Measurements from ENCODE around the gene UGT8.

- TF ChIP-seq, protein P1, sequence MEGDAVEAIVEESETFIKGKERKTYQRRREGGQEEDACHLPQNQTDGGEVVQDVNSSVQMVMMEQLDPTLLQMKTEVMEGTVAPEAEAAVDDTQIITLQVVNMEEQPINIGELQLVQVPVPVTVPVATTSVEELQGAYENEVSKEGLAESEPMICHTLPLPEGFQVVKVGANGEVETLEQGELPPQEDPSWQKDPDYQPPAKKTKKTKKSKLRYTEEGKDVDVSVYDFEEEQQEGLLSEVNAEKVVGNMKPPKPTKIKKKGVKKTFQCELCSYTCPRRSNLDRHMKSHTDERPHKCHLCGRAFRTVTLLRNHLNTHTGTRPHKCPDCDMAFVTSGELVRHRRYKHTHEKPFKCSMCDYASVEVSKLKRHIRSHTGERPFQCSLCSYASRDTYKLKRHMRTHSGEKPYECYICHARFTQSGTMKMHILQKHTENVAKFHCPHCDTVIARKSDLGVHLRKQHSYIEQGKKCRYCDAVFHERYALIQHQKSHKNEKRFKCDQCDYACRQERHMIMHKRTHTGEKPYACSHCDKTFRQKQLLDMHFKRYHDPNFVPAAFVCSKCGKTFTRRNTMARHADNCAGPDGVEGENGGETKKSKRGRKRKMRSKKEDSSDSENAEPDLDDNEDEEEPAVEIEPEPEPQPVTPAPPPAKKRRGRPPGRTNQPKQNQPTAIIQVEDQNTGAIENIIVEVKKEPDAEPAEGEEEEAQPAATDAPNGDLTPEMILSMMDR (IDR thresholded peaks at IDR 0.05): no peak
- TF ChIP-seq POLR2A (IDR thresholded peaks at IDR 0.05): no peak
Observed at GRCh38 chr4:114598191-114599121, at the start of gene UGT8.
